Thymus (tissue), 11 donors: ENCODE measurements around the gene PRPSAP1. TPM values are rescaled to one million over a fixed set of nuclear protein-coding genes. Genes with fewer than 3 reads are reported as not detected.
"Not testable (repeated sequence)": the region's sequence is repeated elsewhere in the genome, so short reads cannot be mapped to it uniquely, and the experiment has no call there.

Experiments
- DNase-seq, 9 donors: peaks; one replicate each; pipeline ENCODE4 v3.0.0-alpha.2; 2013; ENCODE audit warnings: low spot score in 9 of 9, low read depth in 6 of 9, missing footprints in 1 of 9
- H3K27ac ChIP-seq, 2 donors: one replicate each; pipeline ENCODE4 v1.5.1; 2013; ENCODE audit warnings: control low read depth in 1 of 2, low read depth in 1 of 2, low read length in 1 of 2, mild to moderate bottlenecking in 1 of 2, moderate library complexity in 1 of 2
- H3K27me3 ChIP-seq, 2 donors: one replicate each; pipeline ENCODE4 v1.5.1; 2013; ENCODE audit warnings: low read length in 1 of 2; ENCODE audit not compliant: control insufficient read depth in 2 of 2, insufficient read depth in 1 of 2
- H3K36me3 ChIP-seq, 2 donors: one replicate each; pipeline ENCODE4 v1.5.1; 2013; ENCODE audit warnings: low read length in 1 of 2, mild to moderate bottlenecking in 1 of 2, moderate library complexity in 1 of 2; ENCODE audit not compliant: control insufficient read depth in 2 of 2, insufficient read depth in 2 of 2
- H3K4me1 ChIP-seq, 2 donors: one replicate each; pipeline ENCODE4 v1.5.1; 2013; ENCODE audit warnings: low read length in 2 of 2; ENCODE audit not compliant: control insufficient read depth in 2 of 2, insufficient read depth in 2 of 2
- H3K4me3 ChIP-seq, 2 donors: one replicate each; pipeline ENCODE4 v1.5.1; 2013; ENCODE audit warnings: low read length in 2 of 2, control low read depth in 1 of 2, mild to moderate bottlenecking in 1 of 2
- H3K9me3 ChIP-seq, 2 donors: one replicate each; pipeline ENCODE4 v1.5.1; 2013; ENCODE audit warnings: low read length in 1 of 2, mild to moderate bottlenecking in 1 of 2; ENCODE audit not compliant: control insufficient read depth in 2 of 2, insufficient read depth in 1 of 2
- WGBS: extraction: QIAGEN DNeasy Blood & Tissue Kit; methylation state at CpG from one replicate; pipeline ENCODE4 v1.1.7; 2013; 5-methylcytosine and 5-hydroxymethylcytosine counted together
- polyA plus RNA-seq: library from polyadenylated mRNA; stranded (reverse); fragments of 200-250 nt; gene quantifications from one replicate; pipeline ENCODE4 v1.2.3, GENCODE V29; 2013
- total RNA-seq: library from RNA; stranded (reverse); fragments of 120-200 nt; gene quantifications from one replicate; pipeline ENCODE4 v1.2.4, GENCODE V29; 2013
- donor health status: healthy.

The PRPSAP1 gene
- total and polyA plus RNA-seq, 2 donors = 17.3 to 38.5 TPM

DNA sequence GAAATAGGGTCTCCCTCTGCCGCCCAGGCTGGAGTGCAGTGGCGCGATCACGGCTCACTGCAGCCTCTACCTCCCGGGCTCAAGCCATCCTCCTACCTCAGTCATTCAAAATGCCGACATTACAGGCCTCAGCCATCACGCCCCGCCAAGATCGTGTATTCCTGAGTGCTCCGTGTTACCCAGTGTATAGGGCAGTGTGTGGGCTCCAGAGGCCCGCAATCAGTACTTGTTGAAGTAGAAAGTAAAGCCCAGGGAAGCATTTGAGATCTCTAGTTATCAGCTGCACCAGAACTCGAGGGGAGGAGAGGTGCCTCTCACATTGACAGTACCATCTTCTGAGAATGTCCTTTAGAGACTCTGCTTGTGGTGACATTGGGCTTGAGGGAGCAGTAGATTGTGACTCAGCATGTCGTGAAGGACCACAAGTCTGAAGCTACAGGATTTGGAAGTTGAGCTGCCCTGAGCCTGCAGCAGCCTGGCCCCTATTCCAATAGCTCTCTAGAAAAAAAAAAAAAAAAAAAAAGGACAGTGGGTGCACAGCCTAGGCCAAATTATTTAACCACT, 1.1 kb upstream of the PRPSAP1 start:
- H3K4me3 ChIP-seq = no peak overlapping the region
- 63% methylated on average over 13 of the region's 13 CpGs for WGBS
- peaks cover 0 to 7% of the 10 kb centered on the region in 2 donors for H3K27me3 ChIP-seq
- no peak overlapping the region for H3K27ac ChIP-seq
- H3K36me3 ChIP-seq = no peaks in the 10 kb centered on the region
- H3K4me1 ChIP-seq = peaks cover 5 to 13% of the 10 kb centered on the region in 2 donors
- H3K9me3 ChIP-seq = no peaks in the 10 kb centered on the region
- DNase-seq = peak in 1 of 9 donors; percentile 10

DNA sequence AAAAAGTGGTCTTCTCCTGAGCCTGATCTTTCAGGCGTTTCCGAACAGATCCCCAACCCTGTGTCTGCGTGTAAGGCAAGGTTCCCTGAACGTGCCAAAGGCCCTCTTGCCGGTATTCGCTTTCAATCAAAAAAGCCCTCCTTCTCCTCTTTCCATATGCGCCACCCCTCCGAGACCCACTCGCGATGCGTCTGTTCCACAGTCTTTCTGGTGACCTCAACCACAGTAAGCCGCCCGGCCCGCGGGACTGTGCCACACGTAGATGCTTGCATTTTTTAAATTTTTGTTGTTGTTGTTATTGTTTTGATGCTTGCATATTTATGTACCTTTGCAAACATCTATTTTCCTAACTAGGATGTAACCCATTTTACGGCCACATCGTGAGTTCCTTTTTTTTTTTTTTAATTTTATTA, 607 bp upstream of the PRPSAP1 start:
- WGBS = 3% methylated on average over 18 of the region's 18 CpGs
- DNase-seq = no peak
- Histone ChIP-seq H3K4me3 (peak overlapping the region; percentile 75 to 76), H3K27me3 (peaks cover 0 to 7% of the 10 kb centered on the region in 2 donors), H3K9me3 (no peaks in the 10 kb centered on the region), H3K27ac (peak overlapping the region in 1 of 2 donors; percentile 84), H3K4me1 (peaks cover 5 to 13% of the 10 kb centered on the region in 2 donors), H3K36me3 (no peaks in the 10 kb centered on the region)

DNA sequence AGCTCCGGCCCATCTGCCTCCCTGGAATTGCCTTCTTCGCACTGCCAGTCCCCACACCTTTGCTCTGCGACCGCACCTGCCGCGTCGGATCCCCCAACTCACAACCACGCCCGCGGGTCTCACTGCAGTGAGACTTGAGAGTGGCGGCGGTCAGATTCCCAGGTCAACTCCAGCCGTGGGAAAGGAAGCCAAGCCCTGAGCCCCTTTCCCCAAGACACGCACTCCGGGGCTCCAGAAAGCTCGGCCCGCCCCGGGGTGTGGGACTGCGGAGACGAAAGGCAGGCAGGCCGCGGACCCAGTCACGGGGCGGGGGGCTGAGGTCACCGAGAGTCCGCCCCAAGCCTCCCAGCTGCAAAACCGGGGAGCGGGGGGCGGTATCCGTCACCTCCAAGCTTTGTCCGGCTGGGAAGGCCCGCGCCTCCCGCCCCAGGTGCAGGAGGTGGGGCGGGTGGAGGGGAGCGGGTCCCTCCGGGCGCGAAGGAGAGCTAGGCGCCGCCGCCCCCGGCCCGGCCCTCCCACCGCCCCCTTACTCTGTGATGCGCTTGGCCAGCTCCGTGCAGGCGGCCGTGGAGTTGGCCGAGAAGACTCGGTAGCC, 615 bp downstream of the PRPSAP1 start:
- Histone ChIP-seq H3K27me3 (peaks cover 0 to 7% of the 10 kb centered on the region in 2 donors), H3K9me3 (no peaks in the 10 kb centered on the region), H3K36me3 (no peaks in the 10 kb centered on the region), H3K4me3 (peak overlapping the region; percentile 75 to 76), H3K4me1 (peaks cover 5 to 13% of the 10 kb centered on the region in 2 donors), H3K27ac (peak overlapping the region in 1 of 2 donors; percentile 84)
- DNase-seq = peak in 1 of 9 donors; percentile 19
- WGBS = under 1% methylated on average over 51 of the region's 51 CpGs

DNA sequence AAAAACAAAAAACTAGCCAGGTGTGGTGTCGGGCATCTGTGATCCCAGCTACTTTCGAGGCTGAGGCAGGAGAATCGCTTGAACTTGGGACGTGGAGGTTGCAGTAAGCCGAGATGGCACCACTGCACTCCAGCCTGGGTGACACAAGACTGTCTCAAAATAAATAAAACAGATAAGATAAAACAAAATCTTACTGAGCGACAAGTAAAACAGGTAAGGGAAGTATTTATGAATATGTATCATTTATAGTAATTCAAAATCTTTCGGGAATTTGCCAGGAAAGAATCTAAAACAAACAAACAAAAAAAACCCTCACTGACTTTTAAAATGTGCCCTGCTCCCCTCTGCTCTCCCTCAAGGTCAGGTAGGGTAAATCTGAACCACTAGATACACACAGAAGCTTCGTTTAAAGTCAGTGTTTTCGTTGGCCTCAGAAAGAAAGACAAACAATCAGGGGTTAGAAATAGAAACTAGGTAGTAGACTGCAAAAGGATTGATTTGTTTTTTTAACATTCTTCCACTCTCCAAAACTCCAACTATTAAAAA, 2.1 kb downstream of the PRPSAP1 start:
- Histone ChIP-seq H3K27ac (no peak overlapping the region), H3K27me3 (peaks cover 0 to 7% of the 10 kb centered on the region in 2 donors), H3K9me3 (no peaks in the 10 kb centered on the region), H3K4me1 (peaks cover 5 to 13% of the 10 kb centered on the region in 2 donors), H3K36me3 (peaks cover 3 to 5% of the 10 kb centered on the region in 2 donors), H3K4me3 (no peak overlapping the region)
- 95% methylated on average over 9 of the region's 9 CpGs for WGBS
- no peak for DNase-seq

DNA sequence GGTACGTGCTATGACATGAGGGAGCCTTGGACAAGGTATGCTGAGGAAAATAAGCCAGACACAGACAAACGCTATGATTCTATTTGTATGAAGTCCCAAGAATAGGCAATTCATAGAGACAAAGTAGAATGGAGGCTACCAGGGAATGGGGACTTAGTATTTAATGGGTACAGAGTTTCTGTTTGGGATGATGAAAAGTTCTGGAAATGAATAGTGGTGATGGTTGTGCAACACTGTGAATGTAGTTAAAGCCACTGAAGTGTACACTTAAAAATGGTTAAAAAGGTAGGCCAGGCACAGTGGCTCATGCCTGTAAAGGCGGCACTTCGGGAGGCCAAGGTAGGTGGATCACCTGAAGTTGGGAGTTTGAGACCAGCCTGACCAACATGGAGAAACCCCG, 3.3 kb downstream of the PRPSAP1 start:
- 98% methylated on average over 5 of the region's 5 CpGs for WGBS
- DNase-seq = no peak
- no peak overlapping the region for H3K4me3 ChIP-seq
- H3K36me3 ChIP-seq = peaks cover 10 to 15% of the 10 kb centered on the region in 2 donors
- H3K27ac ChIP-seq = no peak overlapping the region
- H3K9me3 ChIP-seq = no peaks in the 10 kb centered on the region
- peaks cover 5 to 13% of the 10 kb centered on the region in 2 donors for H3K4me1 ChIP-seq
- H3K27me3 ChIP-seq = peaks cover 0 to 7% of the 10 kb centered on the region in 2 donors

DNA sequence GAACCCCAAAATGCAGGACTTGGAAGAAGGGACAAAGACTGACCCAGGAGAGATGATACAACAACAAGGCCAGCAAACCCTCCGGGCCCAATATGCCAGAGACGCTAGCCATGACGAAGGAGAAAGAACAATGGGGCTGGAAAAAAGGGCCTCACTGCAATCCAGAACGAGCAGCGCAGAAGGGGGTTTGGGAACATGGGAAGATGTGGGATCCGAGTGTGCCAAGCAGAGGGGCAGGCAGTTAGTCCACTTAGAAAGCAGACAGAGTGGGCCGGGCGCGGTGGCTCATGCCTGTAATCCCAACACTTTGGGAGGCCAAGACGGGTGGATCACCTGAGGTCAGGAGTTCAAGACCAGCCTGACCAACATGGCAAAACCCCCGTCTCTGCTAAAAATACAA, 6.8 kb downstream of the PRPSAP1 start:
- H3K4me3 ChIP-seq, H3K9me3 ChIP-seq, H3K4me1 ChIP-seq, H3K27ac ChIP-seq, H3K27me3 ChIP-seq, DNase-seq: not testable (repeated sequence)
- WGBS = 98% methylated on average over 11 of the region's 11 CpGs
- H3K36me3 ChIP-seq = peaks cover 25 to 28% of the 10 kb centered on the region in 2 donors

DNA sequence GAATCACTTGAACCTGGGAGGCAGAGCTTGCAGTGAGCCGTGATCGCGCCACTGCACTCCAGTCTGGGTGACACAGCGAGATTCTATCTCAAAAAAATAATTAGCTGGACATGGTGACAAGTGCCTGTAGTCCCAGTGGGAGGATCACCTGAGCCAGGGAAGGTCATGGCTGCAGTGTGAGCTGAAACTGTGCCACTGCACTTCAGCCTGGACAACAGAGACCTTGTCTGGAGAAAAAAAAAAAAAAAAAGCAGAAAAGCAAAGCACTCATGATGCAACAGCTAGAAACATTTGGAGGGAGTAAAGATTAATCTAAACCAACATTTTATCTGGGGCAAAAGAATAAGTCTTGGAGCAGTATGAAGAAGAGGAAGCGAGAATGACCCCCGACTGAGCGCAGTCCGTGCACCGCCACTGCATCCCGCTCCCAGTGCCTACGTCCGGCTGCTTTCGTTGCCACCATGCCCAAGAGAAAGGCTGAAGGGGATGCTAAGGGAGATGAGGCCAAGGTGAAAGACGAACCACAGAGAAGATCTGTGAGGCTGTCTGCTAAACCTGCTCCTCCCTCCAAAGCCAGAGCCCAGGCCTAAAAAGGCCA, 8.2 kb downstream of the PRPSAP1 start:
- H3K9me3 ChIP-seq = no peaks in the 10 kb centered on the region
- WGBS = 98% methylated on average over 14 of the region's 14 CpGs
- H3K4me1 ChIP-seq = no peaks in the 10 kb centered on the region
- H3K4me3 ChIP-seq = no peak overlapping the region
- no peak overlapping the region for H3K27ac ChIP-seq
- peaks cover 28 to 29% of the 10 kb centered on the region in 2 donors for H3K36me3 ChIP-seq
- DNase-seq = no peak
- no peaks in the 10 kb centered on the region for H3K27me3 ChIP-seq

DNA sequence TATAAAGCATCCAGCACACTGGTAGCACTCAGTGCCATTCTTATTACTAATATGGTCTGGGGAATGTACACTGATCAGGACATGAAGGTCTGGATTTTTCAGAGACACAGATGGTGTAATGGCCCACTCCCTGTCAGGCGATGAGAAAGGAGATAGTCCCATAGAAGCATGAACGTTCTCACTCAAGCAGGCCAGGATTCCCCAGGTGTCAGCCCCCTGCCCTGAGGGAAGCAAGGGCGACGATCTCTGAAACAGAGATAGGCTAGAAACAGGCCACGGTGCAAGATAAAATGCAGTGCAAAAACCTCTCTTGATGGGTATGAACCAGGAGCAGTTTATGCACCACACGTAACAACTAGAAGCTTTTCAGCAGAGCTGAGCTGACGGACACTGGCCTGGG, 10.6 kb downstream of the PRPSAP1 start:
- Histone ChIP-seq H3K9me3 (no peaks in the 10 kb centered on the region), H3K36me3 (peaks cover 28 to 29% of the 10 kb centered on the region in 2 donors), H3K27ac (no peak overlapping the region), H3K4me3 (no peak overlapping the region), H3K27me3 (no peaks in the 10 kb centered on the region), H3K4me1 (no peaks in the 10 kb centered on the region)
- no peak for DNase-seq
- 98% methylated on average over 7 of the region's 7 CpGs for WGBS

DNA sequence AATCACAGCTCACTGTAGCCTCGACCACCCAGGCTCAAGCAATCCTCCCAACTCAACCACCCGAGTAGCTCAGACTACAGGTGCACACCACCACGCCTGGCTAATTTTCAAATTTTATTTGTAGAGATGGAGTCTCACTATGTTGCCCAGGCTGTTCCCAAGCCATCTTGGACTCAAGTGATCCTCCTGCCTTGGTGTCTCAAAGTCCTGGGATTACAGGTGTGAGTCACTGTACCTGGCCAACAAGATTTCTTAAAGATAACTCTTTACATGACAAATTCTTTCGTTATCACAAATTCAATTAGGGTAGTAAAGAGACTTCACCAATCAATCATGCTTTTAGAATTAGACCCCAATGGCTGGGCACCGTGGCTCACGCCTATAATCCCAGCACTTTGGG, 12.4 kb downstream of the PRPSAP1 start:
- Histone ChIP-seq H3K27me3 (no peaks in the 10 kb centered on the region), H3K9me3 (no peaks in the 10 kb centered on the region), H3K4me3 (no peak overlapping the region), H3K36me3 (peaks cover 20 to 26% of the 10 kb centered on the region in 2 donors), H3K27ac (no peak overlapping the region), H3K4me1 (no peaks in the 10 kb centered on the region)
- no peak for DNase-seq
- WGBS = 97% methylated on average over 6 of the region's 6 CpGs
